ENCODE results near the gene TLDC2. TPM values are rescaled to one million over a fixed set of nuclear protein-coding genes. Genes with fewer than 3 reads are reported as not detected.
"Not testable (repeated sequence)": the region's sequence is repeated elsewhere in the genome, so short reads cannot be mapped to it uniquely, and the experiment has no call there.

Gene TLDC2
- total RNA-seq, 1 donor from 2014 or later: 0.36 TPM

- not testable (repeated sequence) for DNase-seq (ENCODE audit: low spot score)
Measured at GRCh38 chr20:36905566-36905965, 29.6 kb downstream of the TLDC2 start.

DNA sequence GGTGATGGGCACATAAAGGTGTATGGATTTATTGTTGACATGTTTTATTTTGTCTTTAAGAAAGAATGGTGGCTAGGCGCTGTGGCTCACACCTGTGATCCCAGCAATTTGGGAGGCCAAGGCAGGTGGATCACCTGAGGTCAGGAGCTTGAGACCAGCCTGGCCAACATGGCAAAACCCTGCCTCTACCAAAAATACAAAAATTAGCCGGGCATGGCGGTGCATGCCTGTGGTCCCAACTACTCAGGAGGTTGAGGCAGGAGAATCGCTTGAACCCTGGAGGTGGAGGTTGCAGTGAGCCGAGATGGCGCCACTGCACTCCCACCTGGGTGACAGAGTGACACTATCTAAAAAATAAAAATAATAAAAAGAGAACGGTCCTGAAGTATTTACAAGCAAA is 30.1 kb downstream of the TLDC2 start:
- not testable (repeated sequence) for DNase-seq (ENCODE audit: low spot score)

DNA sequence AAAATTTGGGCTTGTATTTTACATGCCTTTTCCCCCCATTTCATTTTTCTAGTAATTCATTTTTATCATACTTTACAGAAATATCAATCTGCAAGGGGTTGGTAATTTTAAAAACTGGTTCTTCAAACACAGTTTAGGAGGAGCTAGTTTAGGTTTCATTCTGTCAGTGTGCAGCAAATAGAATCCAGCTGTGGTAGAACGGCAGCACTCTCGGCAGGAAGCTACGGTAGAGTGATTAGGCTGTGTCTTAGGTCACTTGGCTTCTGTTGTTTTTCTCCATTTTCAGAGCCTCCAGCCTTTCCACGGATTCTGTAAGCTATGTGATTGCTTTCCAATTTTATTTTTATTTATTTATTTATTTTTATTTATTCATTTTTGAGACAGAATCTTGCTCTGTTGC is 32.7 kb downstream of the TLDC2 start:
- DNase-seq (ENCODE audit: low spot score): no peak

DNA sequence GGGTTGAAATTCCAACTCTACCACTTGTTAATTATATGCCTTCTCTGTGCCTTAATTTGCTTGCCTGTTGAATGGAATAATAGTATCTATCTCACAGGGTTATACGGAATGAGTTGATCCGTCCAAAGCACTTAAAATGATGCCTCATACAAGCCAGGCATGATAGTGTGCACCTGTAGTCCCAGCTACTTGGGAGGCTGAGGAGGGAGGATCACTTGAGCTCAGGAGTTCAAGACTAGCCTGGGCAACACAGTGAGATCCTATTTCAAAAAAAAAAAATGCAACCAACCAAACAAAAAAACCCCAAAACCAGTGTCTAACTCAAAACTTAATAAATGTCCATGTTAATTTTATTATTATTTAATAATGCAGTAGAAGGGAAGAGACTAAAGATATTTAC is 40.3 kb downstream of the TLDC2 start:
- DNase-seq (ENCODE audit: low spot score): no peak

- no peak for DNase-seq (ENCODE audit: low spot score)
Measured at GRCh38 chr20:36917240-36917639, 41.3 kb downstream of the TLDC2 start.

GRCh38 chr20:36917943-36918342 is 42.0 kb downstream of the TLDC2 start:
- DNase-seq (ENCODE audit: low spot score): no peak

GRCh38 chr20:36919715-36920333 is 43.9 kb downstream of the TLDC2 start:
- no peak for DNase-seq (ENCODE audit: low spot score)

DNA sequence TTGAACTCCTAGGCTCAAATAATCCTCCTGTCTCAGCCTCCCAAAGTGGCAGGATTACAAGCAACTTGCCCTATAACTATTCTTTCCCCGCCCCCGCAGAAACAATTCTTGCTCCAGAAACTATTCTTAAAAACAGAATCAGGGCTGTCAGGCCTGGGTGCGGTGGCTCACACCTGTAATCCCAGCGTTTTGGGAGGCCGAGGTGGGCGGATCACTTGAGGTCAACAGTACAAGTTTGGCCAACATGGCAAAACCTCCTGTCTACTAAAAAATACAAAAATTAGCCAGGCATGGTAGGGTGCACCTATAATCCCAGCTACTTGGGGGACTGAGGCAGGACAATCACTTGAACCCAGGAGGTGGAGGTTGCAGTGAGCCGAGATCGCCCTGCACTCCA is 44.4 kb downstream of the TLDC2 start:
- no peak for DNase-seq (ENCODE audit: low spot score)

GRCh38 chr20:36924167-36925045 is 48.5 kb downstream of the TLDC2 start:
- no peak for DNase-seq (ENCODE audit: low spot score)

GRCh38 chr20:36925234-36925633 is 49.3 kb downstream of the TLDC2 start:
- DNase-seq (ENCODE audit: low spot score): no peak

- DNase-seq (ENCODE audit: low spot score): no peak
Measured at GRCh38 chr20:36926653-36927200, 50.8 kb downstream of the TLDC2 start.

GRCh38 chr20:36927704-36928103 is 51.8 kb downstream of the TLDC2 start:
- DNase-seq (ENCODE audit: low spot score): no peak

GRCh38 chr20:36929290-36929689 is 53.4 kb downstream of the TLDC2 start:
- no peak for DNase-seq (ENCODE audit: low spot score)

DNA sequence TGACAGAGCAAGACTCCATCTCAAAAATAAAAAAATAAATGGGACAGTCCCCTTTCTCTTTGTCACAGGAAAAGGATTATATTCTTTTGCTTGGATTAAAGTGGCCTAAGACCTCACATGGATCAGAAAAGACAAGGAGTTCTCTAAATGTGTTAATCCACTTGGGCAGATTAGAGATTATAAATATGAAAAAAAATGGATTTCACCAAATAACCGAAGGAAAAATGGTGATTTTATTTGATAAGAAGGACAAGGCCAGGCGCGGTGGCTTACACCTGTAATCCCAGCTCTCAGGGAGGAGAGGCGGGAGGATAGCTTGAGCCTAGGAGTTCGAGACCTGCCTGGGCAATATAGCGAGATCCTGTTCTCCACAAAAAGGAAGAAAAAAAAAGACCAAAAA is 53.8 kb downstream of the TLDC2 start:
- DNase-seq (ENCODE audit: low spot score): no peak

- DNase-seq (ENCODE audit: low spot score): not testable (repeated sequence)
Measured at GRCh38 chr20:36932067-36932466, 56.1 kb downstream of the TLDC2 start.

- DNase-seq (ENCODE audit: low spot score): no peak
Measured at GRCh38 chr20:36932476-36933426, 56.8 kb downstream of the TLDC2 start.

DNA sequence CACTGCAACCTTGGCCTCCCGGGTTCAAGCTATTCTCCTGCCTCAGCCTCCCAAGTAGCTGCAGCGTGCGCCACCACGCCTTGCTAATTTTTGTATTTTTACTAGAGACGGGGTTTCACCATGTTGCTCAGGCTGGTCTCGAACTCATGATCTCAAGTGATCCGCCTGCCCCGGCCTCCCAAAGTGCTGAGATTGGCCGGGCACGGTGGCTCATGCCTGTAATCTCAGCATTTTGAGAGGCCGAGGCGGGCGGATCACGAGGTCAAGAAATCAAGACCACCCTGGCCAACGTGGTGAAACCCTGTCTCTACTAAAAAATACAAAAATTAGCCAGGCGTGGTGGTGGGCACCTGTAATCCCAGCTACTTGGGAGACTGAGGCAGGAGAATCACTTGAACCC is 57.6 kb downstream of the TLDC2 start:
- DNase-seq (ENCODE audit: low spot score): not testable (repeated sequence)

DNA sequence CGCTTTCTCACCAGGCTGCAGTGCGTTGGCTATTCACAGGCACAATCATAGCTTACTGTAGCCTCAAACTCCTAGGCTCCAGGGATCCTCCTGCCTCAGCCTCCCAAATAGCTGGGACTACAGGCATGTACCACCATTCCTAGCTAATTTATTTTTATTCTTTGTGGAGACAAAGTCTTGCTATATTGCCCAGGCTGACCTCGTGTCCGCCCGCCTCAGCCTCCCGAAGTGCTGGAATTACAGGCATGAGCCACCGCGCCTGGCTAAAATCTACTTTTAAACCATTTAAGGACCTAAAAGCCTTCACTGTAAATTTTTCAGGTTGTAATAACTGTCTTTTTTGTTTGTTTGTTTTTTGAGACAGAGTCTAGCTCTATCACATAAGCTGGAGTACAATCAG is 60.4 kb downstream of the TLDC2 start:
- DNase-seq (ENCODE audit: low spot score): no peak

- not testable (repeated sequence) for DNase-seq (ENCODE audit: low spot score)
Measured at GRCh38 chr20:36936761-36937401, 60.9 kb downstream of the TLDC2 start.

GRCh38 chr20:36937402-36937770 is 61.4 kb downstream of the TLDC2 start:
- no peak for DNase-seq (ENCODE audit: low spot score)

DNA sequence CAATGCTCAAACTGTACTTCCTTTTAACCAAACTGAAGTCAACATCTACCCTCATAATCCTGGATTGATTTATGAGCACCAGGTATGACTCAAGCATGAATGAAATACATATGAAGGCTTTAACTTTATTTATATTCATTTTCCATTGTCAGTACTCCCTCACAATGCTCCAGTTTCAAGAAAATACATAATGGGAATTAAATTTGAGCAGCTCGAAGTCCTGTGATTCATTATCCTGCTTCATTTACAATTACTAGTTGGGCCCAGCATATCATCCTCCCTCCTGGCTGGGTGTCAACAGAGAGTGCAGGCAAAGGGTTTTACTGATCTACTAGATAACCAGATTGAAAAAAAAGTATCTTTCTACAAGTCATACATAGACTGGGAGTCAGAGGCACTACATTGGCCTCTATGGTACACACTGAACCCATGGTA is 65.5 kb downstream of the TLDC2 start:
- no peak for DNase-seq (ENCODE audit: low spot score)

Measured in ureter (tissue), 1 donor.